ENCODE measurements around the gene IFI16.
"Not testable (repeated sequence)": the region's sequence is repeated elsewhere in the genome, so short reads cannot be mapped to it uniquely, and the experiment has no call there.

Gene IFI16

GRCh38 chr1:159030311-159030710 lies 20.6 kb downstream of the IFI16 start:
- no peak for DNase-seq
- Mint-ChIP-seq H3K27ac (no peak overlapping the region), H3K4me1 (peaks cover 12% of the 10 kb centered on the region), H3K27me3 (ENCODE audit: low read depth, poor library complexity) (no peaks in the 10 kb centered on the region), H3K36me3 (ENCODE audit: low read depth) (peaks cover 96% of the 10 kb centered on the region), H3K9me3 (peaks cover 74% of the 10 kb centered on the region), H3K4me3 (peak overlapping the region; percentile 13)
- TF ChIP-seq CTCF (IDR thresholded peaks at IDR 0.05), result no peak

- peaks cover 96% of the 10 kb centered on the region for H3K36me3 Mint-ChIP-seq (ENCODE audit: low read depth)
- H3K27me3 Mint-ChIP-seq (ENCODE audit: low read depth, poor library complexity), result no peaks in the 10 kb centered on the region
- H3K4me1 Mint-ChIP-seq, result peaks cover 18% of the 10 kb centered on the region
Measured at GRCh38 chr1:159030877-159031447, 21.3 kb downstream of the IFI16 start.

GRCh38 chr1:159040206-159040605 lies 30.5 kb downstream of the IFI16 start:
- Mint-ChIP-seq H3K9me3 (no peaks in the 10 kb centered on the region), H3K4me3 (no peak overlapping the region), H3K27ac (no peak overlapping the region), H3K36me3 (ENCODE audit: low read depth) (peaks cover 79% of the 10 kb centered on the region), H3K4me1 (peaks cover 12% of the 10 kb centered on the region), H3K27me3 (ENCODE audit: low read depth, poor library complexity) (no peaks in the 10 kb centered on the region)
- DNase-seq, result no peak
- TF ChIP-seq CTCF (IDR thresholded peaks at IDR 0.05), result no peak

More at GRCh38 chr1:159030877-159031447, 21.3 kb downstream of the IFI16 start:
- TF ChIP-seq CTCF (IDR thresholded peaks at IDR 0.05), result no peak
- H3K4me3 Mint-ChIP-seq, result no peak overlapping the region
- no peak for DNase-seq
- peak overlapping the region; percentile 50 for H3K27ac Mint-ChIP-seq
- H3K9me3 Mint-ChIP-seq, result peaks cover 67% of the 10 kb centered on the region

GRCh38 chr1:159040893-159041724 lies 31.4 kb downstream of the IFI16 start:
- no peaks in the 10 kb centered on the region for H3K9me3 Mint-ChIP-seq
- H3K4me1 Mint-ChIP-seq, result peaks cover 4% of the 10 kb centered on the region
- H3K27ac Mint-ChIP-seq, result peak overlapping the region; percentile 76
- H3K27me3 Mint-ChIP-seq (ENCODE audit: low read depth, poor library complexity), result no peaks in the 10 kb centered on the region
- no peak overlapping the region for H3K4me3 Mint-ChIP-seq
- no peak for TF ChIP-seq CTCF (IDR thresholded peaks at IDR 0.05)
- DNase-seq, result no peak
- H3K36me3 Mint-ChIP-seq (ENCODE audit: low read depth), result peaks cover 80% of the 10 kb centered on the region

GRCh38 chr1:159046486-159046885 lies 36.8 kb downstream of the IFI16 start:
- not testable (repeated sequence) for H3K4me1 Mint-ChIP-seq; DNase-seq; H3K9me3 Mint-ChIP-seq; H3K27ac Mint-ChIP-seq; H3K27me3 Mint-ChIP-seq (ENCODE audit: low read depth, poor library complexity); H3K4me3 Mint-ChIP-seq
- peaks cover 84% of the 10 kb centered on the region for H3K36me3 Mint-ChIP-seq (ENCODE audit: low read depth)

- H3K27me3 Mint-ChIP-seq (ENCODE audit: low read depth, poor library complexity), result no peaks in the 10 kb centered on the region
- TF ChIP-seq CTCF (IDR thresholded peaks at IDR 0.05), result no peak
- peaks cover 15% of the 10 kb centered on the region for H3K4me1 Mint-ChIP-seq
Measured at GRCh38 chr1:159051436-159051835, 41.7 kb downstream of the IFI16 start.

More at GRCh38 chr1:159051436-159051835, 41.7 kb downstream of the IFI16 start:
- no peak for DNase-seq
- Mint-ChIP-seq H3K4me3 (no peak overlapping the region), H3K9me3 (peaks cover 4% of the 10 kb centered on the region), H3K27ac (no peak overlapping the region), H3K36me3 (ENCODE audit: low read depth) (peaks cover 93% of the 10 kb centered on the region)

Measured in nephron progenitor cell (in vitro differentiated cells).